Measurements from ENCODE around the gene PSMD6.

The PSMD6 gene

DNA sequence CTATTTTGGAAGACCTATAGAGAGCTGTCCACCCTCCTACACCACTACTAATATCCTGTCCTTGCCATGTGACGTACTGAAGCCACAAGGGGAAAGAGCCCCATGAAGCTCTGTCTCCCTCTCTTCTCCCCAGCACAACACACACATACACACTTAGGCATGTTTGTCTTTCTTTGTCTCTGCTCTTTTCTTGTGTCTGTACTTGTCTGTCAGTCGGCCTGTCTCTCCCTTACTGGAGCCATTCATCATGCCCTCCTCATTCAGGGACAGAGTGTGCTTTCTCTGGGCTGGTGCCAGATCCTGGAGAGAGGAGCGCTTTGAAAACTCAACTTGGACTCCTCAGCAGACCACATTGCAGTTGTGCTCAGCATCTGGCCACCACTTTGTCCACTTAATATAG is 47.6 kb downstream of the PSMD6 start:
- no peak for DNase-seq

DNA sequence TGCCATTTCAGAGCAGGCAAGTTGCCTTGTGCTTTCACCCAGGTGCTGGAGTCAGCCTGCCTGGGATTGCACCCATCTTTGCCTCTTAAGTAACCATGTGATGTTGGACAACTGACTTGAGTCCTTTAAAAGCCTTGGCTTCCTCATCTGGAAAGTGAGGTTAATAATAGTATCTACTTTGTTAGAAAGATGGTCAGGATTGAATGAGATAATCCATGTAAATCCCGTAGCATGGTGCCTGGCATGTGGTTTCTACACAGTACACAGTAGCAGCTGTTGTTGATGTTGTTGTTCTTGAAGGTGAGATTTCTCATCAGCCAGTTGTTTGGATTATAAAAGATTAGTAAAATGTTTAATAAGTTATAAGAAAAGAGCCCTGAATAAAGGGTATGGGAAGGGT is 48.8 kb downstream of the PSMD6 start:
- DNase-seq = no peak

DNA sequence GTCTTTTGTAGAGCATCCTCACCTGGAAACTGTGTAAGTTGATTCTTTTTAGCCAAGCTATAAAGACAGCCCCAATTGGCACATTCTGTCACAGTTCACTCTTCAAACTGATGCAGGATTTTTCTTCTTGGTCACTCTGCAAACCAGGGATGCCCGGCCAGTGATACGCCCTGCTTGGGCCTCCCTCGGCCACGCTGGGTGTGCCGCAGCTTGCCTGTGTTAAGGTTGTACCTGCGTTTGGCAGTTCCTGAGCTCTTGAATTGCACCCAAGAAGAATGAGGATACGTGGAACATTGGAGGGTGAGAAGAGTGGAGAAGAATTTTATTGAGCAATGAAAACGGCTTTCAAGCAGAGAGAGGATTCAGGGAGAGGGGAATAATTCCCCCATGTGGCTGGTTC is 49.9 kb downstream of the PSMD6 start:
- no peak for DNase-seq

DNA sequence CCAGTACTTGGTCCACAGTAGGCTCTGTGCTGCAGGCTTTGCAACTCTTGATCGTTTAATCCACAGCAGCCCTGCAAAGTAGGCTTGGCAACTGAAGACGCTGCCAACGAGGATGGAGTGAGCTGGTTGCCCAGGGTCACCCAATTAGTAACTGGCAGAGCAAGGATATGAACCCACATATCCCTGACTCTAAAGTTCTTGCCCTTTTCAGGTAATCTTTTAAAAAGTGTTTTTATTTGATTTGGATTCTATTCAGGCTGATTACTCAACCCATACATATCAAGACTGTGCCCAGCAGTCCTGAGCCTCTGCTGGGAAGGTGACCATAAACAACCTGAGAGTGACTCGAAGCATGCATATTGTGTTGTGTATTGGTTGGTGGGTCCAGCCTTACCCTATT is 50.3 kb downstream of the PSMD6 start:
- DNase-seq = no peak

DNA sequence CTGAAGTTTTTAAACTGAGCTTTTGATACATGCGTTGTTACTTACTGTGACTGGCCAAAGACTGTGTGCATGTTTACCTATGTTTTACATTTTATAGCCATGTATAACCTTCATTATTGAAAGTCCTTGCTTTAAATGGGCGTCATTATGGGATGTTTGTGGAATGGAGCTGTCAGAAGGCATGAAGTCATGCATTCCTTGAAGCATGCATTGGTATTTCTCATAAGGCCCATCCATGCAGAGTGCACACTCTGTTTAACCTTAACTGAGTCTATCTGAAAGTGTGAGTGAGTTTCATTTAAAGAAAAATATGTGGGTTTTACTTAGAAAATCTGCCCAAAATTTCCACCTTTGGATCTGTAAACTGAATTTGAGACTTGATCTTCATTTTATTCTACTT is 51.1 kb downstream of the PSMD6 start:
- DNase-seq = no peak

DNA sequence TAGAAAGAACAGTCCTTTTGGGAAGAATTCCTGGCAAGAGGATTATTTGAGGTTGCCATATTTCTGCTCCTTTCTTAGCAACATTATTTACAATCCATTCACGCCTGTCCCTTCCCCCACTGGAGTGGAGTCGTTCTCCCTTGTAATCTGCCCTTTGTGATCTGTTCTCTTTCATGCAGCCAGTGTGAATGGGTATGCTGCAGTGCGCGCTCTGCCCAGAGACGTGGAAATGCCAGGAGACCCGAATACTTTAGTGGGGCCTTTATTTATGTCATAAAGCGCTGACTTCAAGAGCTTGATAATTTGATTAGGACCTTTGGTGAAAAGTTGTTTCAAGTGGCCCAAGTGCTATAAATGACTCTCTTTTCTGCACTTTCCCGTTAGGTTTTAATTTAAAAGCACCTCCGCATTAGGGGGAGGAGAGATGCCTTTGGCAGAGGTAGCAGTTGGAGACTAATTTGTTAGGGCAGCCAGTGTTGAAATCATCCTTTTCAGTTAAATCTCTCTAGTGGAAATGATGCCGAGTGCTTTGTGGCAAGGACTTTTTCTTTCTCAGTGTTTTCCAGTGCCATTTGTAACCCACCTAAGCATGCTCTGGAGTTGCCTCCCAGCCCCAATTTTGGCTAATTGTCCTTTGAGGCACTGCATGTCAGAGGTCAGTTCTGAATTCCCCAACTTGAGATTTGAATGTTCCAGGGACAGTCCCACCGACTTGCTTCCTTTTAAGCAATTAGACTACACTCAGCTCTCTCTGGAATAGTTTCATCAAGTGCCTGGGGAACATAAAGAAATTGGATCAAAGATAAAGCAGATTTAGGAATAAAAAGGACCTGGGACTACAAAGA is 52.4 kb downstream of the PSMD6 start:
- DNase-seq = no peak

DNA sequence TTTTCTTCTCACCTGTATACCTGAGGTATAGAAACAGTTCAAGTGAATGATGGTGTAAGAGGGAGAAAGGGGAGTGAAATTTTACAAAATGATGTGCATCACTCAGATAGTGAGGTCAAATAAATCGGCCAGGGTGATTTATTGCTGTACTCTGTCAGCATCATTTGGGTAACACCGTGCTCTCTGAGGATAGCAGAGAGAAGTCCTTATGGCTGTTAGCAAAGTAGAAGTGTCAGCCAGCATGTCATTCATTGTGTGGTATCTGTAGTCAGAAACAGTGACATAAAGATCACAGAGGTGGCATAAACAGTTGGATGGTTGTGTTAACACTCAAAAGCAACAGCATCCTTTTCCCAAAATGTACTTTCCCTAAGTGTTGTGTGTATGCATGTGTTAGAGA is 53.4 kb downstream of the PSMD6 start:
- no peak for DNase-seq

DNA sequence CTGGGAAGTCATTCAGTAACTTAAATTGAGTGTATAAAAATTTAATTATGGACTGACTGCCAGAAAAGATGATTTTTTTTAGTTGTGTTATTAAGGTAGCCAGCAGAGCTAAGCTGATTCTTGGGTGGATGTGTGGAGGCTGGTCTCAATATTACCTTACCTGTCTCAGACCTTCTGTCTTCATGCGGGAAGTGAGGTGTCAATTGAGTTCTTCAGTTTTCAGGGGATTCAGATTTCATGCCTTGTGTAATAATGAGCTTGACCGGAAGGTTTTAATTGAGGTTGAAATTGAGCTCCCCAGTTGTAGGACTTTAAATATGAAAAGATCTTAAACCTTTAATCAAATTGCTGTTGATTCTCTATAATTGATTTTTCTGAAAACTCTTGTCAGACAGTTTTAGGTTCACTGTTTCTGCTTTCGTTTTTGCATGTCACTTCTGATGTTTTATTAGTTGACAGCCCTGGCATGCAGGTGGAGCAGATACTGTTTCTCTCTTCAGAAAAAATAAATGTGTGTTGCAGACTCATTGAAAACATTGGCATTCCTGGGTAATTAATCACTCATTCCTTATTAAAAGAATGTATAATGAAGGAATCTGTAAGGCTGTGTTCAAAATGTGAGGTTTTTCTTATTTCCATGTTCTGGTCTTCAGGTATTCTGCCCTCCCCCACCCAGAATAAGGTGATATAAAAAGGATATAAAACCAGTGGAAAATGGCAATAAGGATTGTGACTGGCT is 54.5 kb downstream of the PSMD6 start:
- DNase-seq = no peak

DNA sequence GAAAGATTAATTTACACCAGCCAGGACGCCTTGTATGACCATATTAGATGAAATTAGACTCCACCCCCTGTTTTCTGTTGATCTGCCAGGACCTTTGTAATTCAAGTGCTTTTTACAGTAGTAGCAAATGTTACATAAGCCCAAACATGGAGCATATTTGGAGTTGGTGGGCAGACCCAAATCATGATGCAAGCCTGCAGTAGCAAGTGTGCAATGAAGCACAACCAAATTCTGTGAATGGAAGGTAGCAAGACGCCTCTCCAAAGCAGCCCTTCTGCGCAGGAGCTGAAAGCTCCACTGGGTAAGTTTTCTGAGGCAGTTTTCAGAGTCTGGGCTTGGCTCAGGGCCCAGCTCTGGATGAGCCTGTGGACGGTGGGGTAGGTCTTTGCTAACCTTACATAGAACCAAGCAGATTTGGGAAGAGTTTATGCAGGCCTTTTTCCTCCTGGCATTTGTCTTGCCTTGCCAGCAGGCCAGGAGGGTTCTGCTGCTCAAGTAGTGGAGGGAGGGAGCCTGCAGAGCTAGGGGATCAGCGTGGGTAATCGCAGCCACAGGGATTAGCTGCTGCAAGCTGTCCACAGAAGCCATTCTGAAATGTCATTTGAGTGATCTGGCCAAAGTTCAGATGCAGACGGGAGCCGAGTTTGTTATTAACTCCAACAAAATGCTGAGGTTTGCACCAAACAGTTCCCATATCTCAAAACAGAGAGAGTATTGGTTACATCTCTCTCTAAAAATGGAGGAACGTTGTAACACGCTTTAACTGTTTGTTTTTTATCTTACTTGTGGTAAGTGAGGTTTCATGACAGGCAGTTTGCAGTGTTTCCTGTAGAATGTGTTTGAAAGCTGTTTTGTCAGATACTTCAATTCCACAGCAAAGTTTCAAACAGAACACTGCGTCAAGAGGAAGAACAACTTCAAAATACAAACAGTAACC is 55.4 kb downstream of the PSMD6 start:
- DNase-seq = no peak

DNA sequence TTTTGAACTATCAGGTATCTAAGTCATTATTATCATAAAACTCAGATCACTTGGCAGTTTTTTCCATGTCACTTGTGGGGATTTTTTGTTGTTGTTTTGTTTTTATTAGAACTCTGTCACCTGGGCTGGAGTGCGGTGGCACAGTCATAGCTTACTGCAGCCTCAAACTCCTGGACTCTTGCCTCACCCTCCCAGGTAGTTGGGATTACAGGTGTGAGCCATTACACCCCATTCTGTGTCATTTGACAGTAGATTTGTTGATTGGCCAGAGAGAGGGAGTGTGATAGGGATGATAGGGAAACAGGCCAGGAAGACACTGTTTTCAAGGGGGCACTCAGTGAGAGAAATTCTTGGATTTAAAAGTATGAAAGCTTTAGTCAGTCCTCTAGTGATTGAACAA is 56.4 kb downstream of the PSMD6 start:
- DNase-seq = no peak

DNA sequence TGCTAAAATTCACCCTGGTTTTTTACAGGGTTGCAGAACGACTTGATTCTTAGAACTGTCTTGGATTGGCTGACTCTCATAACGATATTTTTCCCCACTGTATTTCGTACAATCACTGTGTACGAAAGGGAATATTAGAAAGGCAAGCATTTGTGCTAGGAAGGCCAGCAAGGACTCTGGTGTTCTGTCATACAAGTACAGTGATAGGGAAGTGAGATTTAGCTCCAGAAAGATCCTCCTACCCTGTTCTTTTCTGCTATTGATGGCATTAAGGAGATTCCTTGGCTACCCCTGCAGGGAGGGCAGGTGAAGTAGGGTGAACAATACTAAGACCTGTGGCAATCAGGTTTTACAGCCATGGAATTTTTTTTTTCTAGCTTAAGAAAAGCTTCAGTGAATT is 57.3 kb downstream of the PSMD6 start:
- no peak for DNase-seq

DNA sequence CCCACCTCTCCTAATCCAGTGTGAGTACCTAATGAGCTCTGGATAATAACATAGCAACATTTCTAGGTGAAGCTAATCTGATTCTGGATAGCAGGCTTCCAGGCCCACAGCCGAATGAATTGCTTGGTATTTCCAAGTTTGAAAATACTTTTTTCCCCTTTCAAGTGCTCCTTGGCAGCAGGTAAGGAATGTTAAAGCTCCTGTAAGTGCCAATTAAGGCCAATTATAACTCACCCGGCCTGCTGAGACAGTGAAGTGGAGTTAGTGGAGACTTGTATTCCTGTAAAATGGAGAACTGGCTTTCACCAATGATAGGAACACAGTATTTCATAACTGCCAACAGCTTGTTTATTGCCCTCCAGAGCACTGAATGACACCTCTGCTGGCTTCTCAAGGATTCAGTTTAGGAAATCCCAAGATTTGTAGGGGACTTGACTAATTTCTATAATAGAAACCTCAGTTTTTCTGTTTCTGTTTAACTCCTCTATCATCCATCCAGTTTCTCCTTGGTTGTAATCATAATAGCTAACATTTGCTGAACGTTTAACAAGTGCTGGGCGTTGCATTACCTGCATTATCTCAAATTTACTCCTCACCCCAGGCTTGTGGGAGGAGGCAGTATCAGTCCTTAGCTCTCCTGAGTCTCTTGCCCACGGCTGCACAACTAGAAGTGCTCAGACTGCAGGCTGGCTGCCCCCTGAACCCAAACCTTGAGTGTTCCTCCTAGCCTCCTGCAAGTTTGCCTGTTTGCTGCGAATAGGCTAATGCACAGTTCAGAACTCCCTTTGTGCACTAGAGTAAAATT is 58.4 kb downstream of the PSMD6 start:
- DNase-seq = no peak

DNA sequence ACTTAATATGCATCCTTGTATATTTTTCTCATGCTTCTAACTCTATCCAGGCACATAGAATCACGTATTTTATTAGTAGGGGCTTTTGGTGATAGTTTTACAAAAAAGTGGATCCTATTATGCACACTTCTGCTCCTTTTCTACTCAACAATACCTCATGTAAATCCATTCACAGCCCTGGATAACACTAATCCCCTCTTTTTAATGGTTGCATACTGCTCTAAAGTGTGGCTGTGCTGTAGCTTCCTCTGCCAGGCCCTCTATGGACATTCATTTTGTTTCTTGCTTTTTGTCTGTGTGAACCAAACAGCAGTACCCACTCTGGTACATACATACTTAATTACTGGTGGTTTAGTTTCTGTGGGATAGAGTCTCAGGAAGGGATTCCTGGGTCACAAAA is 59.8 kb downstream of the PSMD6 start:
- DNase-seq = no peak

DNA sequence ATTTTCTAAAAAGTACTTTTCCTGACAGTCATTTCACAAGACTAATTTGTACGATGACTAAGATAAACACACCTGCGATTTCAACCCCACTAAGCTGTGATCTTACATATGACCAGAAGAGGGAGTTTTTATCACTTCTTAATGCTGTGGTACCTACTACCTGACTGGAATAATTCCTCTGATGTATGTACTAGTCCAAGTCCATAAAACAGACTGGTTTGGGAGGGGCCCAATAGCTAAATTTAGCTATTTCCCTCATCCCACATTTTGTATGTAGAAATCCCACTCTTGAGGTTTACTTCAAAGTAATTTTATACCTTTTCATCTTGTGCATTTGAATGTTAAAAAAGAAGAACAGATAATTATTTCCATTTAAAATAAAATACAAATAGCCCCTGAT is 61.4 kb downstream of the PSMD6 start:
- DNase-seq = no peak
